ENCODE results near the gene ZNF367.

The ZNF367 gene

GRCh38 chr9:96382175-96382574 lies 36.0 kb downstream of the ZNF367 start:
- DNase-seq: no peak
- no peaks in the 10 kb centered on the region for H3K27me3 ChIP-seq
- peaks cover 6% of the 10 kb centered on the region for H3K36me3 ChIP-seq
- peaks cover 2% of the 10 kb centered on the region; the same call in 1 of the 2 replicates for H3K4me1 ChIP-seq
- H3K9me3 ChIP-seq: no peaks in the 10 kb centered on the region
- TF ChIP-seq CTCF (IDR thresholded peaks at IDR 0.05; ENCODE audit: low read depth, low read length): no peak
- H3K4me3 ChIP-seq (ENCODE audit: low read depth, low read length): no peak overlapping the region

GRCh38 chr9:96381696-96382095 lies 36.5 kb downstream of the ZNF367 start:
- peaks cover 2% of the 10 kb centered on the region; the same call in 1 of the 2 replicates for H3K4me1 ChIP-seq
- peaks cover 2% of the 10 kb centered on the region for H3K36me3 ChIP-seq
- no peak for DNase-seq
- no peaks in the 10 kb centered on the region for H3K9me3 ChIP-seq
- no peak for TF ChIP-seq CTCF (IDR thresholded peaks at IDR 0.05; ENCODE audit: low read depth, low read length)
- H3K27me3 ChIP-seq: no peaks in the 10 kb centered on the region
- H3K4me3 ChIP-seq (ENCODE audit: low read depth, low read length): no peak overlapping the region

GRCh38 chr9:96381125-96381524 lies 37.0 kb downstream of the ZNF367 start:
- H3K4me3 ChIP-seq (ENCODE audit: low read depth, low read length): no peak overlapping the region
- H3K27me3 ChIP-seq: no peaks in the 10 kb centered on the region
- no peak for TF ChIP-seq CTCF (IDR thresholded peaks at IDR 0.05; ENCODE audit: low read depth, low read length)
- H3K9me3 ChIP-seq: no peaks in the 10 kb centered on the region
- no peaks in the 10 kb centered on the region; the same call in 1 of the 2 replicates for H3K36me3 ChIP-seq
- H3K4me1 ChIP-seq: peaks cover 2% of the 10 kb centered on the region; the same call in 1 of the 2 replicates
- DNase-seq: no peak

GRCh38 chr9:96379461-96379860 lies 38.7 kb downstream of the ZNF367 start:
- peaks cover 2% of the 10 kb centered on the region; the same call in 1 of the 2 replicates for H3K4me1 ChIP-seq
- no peaks in the 10 kb centered on the region for H3K27me3 ChIP-seq
- H3K36me3 ChIP-seq: no peaks in the 10 kb centered on the region; the same call in 1 of the 2 replicates
- no peaks in the 10 kb centered on the region for H3K9me3 ChIP-seq
- H3K4me3 ChIP-seq (ENCODE audit: low read depth, low read length): no peak overlapping the region
- no peak for DNase-seq
- no peak for TF ChIP-seq CTCF (IDR thresholded peaks at IDR 0.05; ENCODE audit: low read depth, low read length)

GRCh38 chr9:96378187-96378586 lies 40.0 kb downstream of the ZNF367 start:
- Histone ChIP-seq H3K4me1 (no peaks in the 10 kb centered on the region), H3K27me3 (no peaks in the 10 kb centered on the region), H3K9me3 (no peaks in the 10 kb centered on the region)

More at GRCh38 chr9:96378187-96378586, 40.0 kb downstream of the ZNF367 start:
- no peak for DNase-seq
- Histone ChIP-seq H3K36me3 (no peaks in the 10 kb centered on the region), H3K4me3 (ENCODE audit: low read depth, low read length) (no peak overlapping the region)
- TF ChIP-seq CTCF (IDR thresholded peaks at IDR 0.05; ENCODE audit: low read depth, low read length): no peak

Measured in BE2C (cell line).